DND-41 (cell line): ENCODE results near the gene ACAD10.

Experiments used
- ATAC-seq: fragments of 200-7000 bp; cut with Tn5 transposase; 3 replicates; pipeline ENCODE4 v1.9.1; 2021; ENCODE audit warnings: low read depth; ENCODE audit not compliant: insufficient read depth
- DNase-seq: peaks from one replicate; pipeline ENCODE4 v3.0.0-alpha.2; 2020
- H2AFZ ChIP-seq: 2 replicates; pipeline ENCODE4 v1.6.0; 2012; ENCODE audit warnings: low read depth, low read length
- H3K27ac ChIP-seq: 2 replicates; pipeline ENCODE4 v1.5.1; 2012; ENCODE audit warnings: low read length, inconsistent platforms
- H3K27me3 ChIP-seq: fragments of 200-600 bp; sonication (generic); 2 replicates; pipeline ENCODE4 v1.6.0; 2012; ENCODE audit warnings: low read length, mild to moderate bottlenecking, inconsistent platforms; ENCODE audit not compliant: insufficient read depth, poor library complexity
- H3K36me3 ChIP-seq: 2 replicates; pipeline ENCODE4 v1.5.1; 2012; ENCODE audit warnings: low read length, inconsistent platforms; ENCODE audit not compliant: insufficient read depth
- H3K4me1 ChIP-seq: 2 replicates; pipeline ENCODE4 v1.5.1; 2012; ENCODE audit warnings: mild to moderate bottlenecking, low read length; ENCODE audit not compliant: insufficient read depth
- H3K4me2 ChIP-seq: 2 replicates; pipeline ENCODE4 v1.6.0; 2012; ENCODE audit warnings: mild to moderate bottlenecking, moderate library complexity, low read length, inconsistent platforms; ENCODE audit not compliant: insufficient read depth
- H3K4me3 ChIP-seq, 2 experiments: fragments of 200-600 bp in 1 of 2; shearing (Covaris generic) in 1 of 2; 2 replicates each; pipeline ENCODE4 v1.5.1; 2012 to 2016; ENCODE audit warnings: inconsistent platforms in 2 of 2, low read length in 2 of 2, mild to moderate bottlenecking in 2 of 2, low read depth in 1 of 2, moderate library complexity in 1 of 2
- H3K79me2 ChIP-seq: 2 replicates; pipeline ENCODE4 v1.6.0; 2012; ENCODE audit warnings: low read length, inconsistent platforms; ENCODE audit not compliant: insufficient read depth
- H3K9ac ChIP-seq: 2 replicates; pipeline ENCODE4 v1.6.0; 2012; ENCODE audit warnings: low read depth, mild to moderate bottlenecking, inconsistent platforms, low read length, moderate library complexity
- H3K9me3 ChIP-seq: 2 replicates; pipeline ENCODE4 v1.5.1; 2012; ENCODE audit warnings: low read length, moderate library complexity, mild to moderate bottlenecking, inconsistent platforms; ENCODE audit not compliant: insufficient read depth, severe bottlenecking
- H4K20me1 ChIP-seq: 2 replicates; pipeline ENCODE4 v1.6.0; 2012; ENCODE audit warnings: low read length; ENCODE audit not compliant: insufficient read depth
- EZH2 ChIP-seq: IDR thresholded peaks from 3 replicates; pipeline ENCODE4 v1.6.1; 2012; ENCODE audit warnings: borderline replicate concordance, low read depth, mild to moderate bottlenecking, moderate library complexity, low read length, inconsistent platforms; ENCODE audit not compliant: severe bottlenecking
- TF ChIP-seq, protein P1 (sequence below): IDR thresholded peaks from 2 replicates; pipeline ENCODE4 v1.5.1; 2012; ENCODE audit warnings: borderline replicate concordance, low read length, moderate library complexity, mild to moderate bottlenecking; ENCODE audit not compliant: poor library complexity, severe bottlenecking; ENCODE audit errors: extremely low read depth

Gene ACAD10

DNA sequence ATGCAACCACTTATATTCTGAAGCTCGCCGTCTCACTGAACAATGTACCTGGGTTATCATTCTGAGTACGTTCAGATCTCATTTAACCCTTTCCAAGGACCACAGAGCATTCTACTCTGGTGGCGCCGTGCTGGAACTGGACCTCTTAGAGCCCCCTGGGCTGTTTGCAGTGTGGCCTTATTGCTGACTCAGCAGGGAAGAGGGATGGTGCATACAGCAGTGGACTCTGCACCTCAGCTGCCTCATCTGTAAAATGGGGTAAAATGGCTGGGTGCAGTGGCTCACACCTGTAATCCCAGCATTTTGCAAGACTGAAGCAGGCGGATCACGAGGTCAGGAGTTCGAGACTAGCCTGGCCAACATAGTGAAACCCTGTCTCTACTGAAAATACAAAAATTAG, 83.7 kb downstream of the ACAD10 start:
- ATAC-seq (no peak), DNase-seq (no peak)
- Histone ChIP-seq H3K9me3 (no peaks in the 10 kb centered on the region), H4K20me1 (no peaks in the 10 kb centered on the region), H3K79me2 (no peaks in the 10 kb centered on the region), H3K9ac (no peak overlapping the region), H2AFZ (no peak overlapping the region), H3K4me2 (no peak overlapping the region), H3K27ac (no peak overlapping the region), H3K27me3 (no peaks in the 10 kb centered on the region), H3K4me1 (no peaks in the 10 kb centered on the region), H3K36me3 (no peaks in the 10 kb centered on the region), H3K4me3 (no peak overlapping the region)
- TF ChIP-seq, protein P1, sequence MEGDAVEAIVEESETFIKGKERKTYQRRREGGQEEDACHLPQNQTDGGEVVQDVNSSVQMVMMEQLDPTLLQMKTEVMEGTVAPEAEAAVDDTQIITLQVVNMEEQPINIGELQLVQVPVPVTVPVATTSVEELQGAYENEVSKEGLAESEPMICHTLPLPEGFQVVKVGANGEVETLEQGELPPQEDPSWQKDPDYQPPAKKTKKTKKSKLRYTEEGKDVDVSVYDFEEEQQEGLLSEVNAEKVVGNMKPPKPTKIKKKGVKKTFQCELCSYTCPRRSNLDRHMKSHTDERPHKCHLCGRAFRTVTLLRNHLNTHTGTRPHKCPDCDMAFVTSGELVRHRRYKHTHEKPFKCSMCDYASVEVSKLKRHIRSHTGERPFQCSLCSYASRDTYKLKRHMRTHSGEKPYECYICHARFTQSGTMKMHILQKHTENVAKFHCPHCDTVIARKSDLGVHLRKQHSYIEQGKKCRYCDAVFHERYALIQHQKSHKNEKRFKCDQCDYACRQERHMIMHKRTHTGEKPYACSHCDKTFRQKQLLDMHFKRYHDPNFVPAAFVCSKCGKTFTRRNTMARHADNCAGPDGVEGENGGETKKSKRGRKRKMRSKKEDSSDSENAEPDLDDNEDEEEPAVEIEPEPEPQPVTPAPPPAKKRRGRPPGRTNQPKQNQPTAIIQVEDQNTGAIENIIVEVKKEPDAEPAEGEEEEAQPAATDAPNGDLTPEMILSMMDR: no peak
- no peak for TF ChIP-seq EZH2

DNA sequence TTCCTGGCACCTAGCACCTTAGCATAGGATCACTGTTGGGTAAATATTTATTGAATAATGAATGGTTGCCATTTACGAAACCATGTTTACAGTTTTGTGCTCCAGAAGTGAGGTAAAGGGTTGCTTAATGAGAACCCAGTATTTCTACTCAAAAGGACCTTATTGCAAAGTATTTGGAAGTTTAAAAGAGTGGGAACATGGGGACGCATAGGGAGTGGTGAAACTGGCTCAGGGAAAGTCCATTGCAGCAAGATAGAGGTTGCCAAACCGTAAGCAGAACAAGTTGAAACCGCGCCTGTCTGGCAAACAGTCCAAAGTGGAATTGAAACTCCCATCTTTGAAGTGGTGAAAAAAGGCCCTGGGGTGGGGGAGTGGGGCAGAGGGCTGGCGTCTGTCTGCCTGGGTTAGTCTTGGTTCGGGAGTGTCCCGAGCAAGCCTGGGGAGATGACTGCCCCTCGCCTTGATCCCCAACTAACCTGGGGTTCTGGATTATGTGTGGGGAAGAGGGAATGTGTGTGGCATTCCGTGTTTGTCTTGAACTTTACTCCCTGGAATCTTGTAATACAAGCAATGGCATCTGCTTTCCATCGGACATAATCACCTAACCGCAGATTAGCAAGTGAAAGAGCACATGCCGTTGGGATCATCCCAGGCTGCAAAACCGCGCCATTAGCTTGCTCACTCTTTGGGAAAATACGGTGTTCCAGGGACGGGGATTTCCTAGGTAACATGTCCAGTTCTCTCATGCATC, 88.1 kb downstream of the ACAD10 start:
- Histone ChIP-seq H3K4me2 (no peak overlapping the region), H3K9me3 (no peaks in the 10 kb centered on the region), H3K27me3 (no peaks in the 10 kb centered on the region), H3K36me3 (no peaks in the 10 kb centered on the region), H3K4me1 (no peaks in the 10 kb centered on the region), H3K4me3 (no peak overlapping the region), H3K9ac (no peak overlapping the region), H4K20me1 (no peaks in the 10 kb centered on the region), H3K79me2 (no peaks in the 10 kb centered on the region), H2AFZ (no peak overlapping the region), H3K27ac (no peak overlapping the region)
- ATAC-seq (no peak), DNase-seq (no peak)
- TF ChIP-seq, protein P1: no peak
- no peak for TF ChIP-seq EZH2

DNA sequence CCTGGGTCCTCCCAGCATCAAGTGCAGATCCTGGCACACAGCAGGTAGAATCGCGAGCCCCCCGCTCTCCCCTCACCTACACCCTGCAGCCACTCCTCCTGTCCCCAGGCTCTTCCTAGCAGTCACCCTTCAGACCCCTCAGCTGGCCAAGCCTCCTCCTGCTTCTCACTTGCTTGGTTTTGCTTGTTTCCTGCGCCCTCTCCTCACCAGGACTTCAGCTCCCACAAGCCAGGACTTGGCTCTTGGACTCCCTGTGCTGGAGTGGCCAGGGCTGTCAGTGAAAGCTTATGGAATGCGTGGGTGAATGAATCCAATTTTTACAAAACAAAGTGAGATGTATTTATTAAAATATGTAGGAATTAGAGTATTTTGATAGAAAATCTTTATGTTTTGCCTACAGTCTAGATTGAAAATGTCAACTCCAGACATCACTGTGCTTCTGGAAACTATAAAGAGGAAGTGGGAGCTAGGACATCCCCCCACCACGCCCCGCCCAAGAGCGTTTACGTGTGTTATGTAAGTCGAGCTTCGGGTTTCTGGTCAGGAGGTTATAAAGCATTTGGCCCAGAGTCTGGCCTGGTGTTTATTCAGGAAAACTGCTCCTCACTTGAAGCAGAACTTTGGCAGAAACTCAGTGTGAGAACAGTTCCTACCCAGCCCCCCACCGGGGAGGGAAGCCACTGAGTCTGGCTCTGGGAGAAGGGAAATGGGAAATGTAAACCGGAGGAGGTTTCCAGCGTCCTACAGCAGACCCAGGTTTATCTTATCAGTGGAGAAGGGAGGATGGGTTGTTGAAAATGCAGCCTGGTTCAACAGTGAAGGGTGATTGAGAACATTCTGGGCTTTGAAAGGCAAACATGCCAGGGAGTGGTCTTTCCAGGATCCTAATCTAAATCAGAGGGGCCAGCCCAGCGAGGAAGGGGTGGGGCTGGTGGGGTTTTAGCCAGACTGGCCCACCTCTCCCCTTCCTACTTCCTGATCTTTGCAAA, 89.6 kb downstream of the ACAD10 start:
- DNase-seq: no peak
- H3K9ac ChIP-seq: no peak overlapping the region
- H3K4me3 ChIP-seq: no peak overlapping the region
- no peak overlapping the region for H3K4me2 ChIP-seq
- no peaks in the 10 kb centered on the region for H3K27me3 ChIP-seq
- H2AFZ ChIP-seq: no peak overlapping the region
- no peaks in the 10 kb centered on the region for H4K20me1 ChIP-seq
- H3K79me2 ChIP-seq: no peaks in the 10 kb centered on the region
- ATAC-seq: no peak
- H3K9me3 ChIP-seq: no peaks in the 10 kb centered on the region
- no peak for TF ChIP-seq EZH2
- TF ChIP-seq, protein P1: no peak
- no peaks in the 10 kb centered on the region for H3K4me1 ChIP-seq
- H3K36me3 ChIP-seq: no peaks in the 10 kb centered on the region
- H3K27ac ChIP-seq: no peak overlapping the region
